Activated CD8-positive, alpha-beta T cell treated with anti-CD3 and anti-CD28 coated beads for 36 hours (primary cell): Measurements from ENCODE around the gene COMMD8. TPM values are rescaled to one million over a fixed set of nuclear protein-coding genes. Genes with fewer than 3 reads are reported as not detected.

ENCODE experiments used
- ATAC-seq: fragments of 200-7000 bp; cut with Tn5 transposase; one replicate; pipeline ENCODE4 v1.10.0; 2021; ENCODE audit warnings: mild to moderate bottlenecking, moderate library complexity
- CTCF ChIA-PET: fragments of 350-600 bp; sonication (Branson Sonifier 250); formaldehyde crosslinking; loops from one replicate; lab custom pipeline; 2021; ENCODE audit warnings: antibody characterized with exemption; lab: Charles Lee
- POLR2A ChIA-PET: fragments of 350-600 bp; sonication (Branson Sonifier 250); formaldehyde crosslinking; loops from one replicate; lab custom pipeline; 2021; ENCODE audit warnings: antibody characterized with exemption; lab: Charles Lee
- DNase-seq: peaks from one replicate; pipeline ENCODE4 v3.0.0-alpha.2; 2020
- H3K27ac Mint-ChIP-seq: one replicate; pipeline ENCODE4 v1.8.0; 2021; ENCODE audit warnings: mild to moderate bottlenecking, mixed read lengths
- H3K27me3 Mint-ChIP-seq: one replicate; pipeline ENCODE4 v1.8.0; 2021; ENCODE audit warnings: mixed read lengths
- H3K36me3 Mint-ChIP-seq: one replicate; pipeline ENCODE4 v1.8.0; 2021; ENCODE audit warnings: low read depth, mixed read lengths
- H3K4me1 Mint-ChIP-seq: one replicate; pipeline ENCODE4 v1.8.0; 2021; ENCODE audit warnings: low read depth, mixed read lengths
- H3K4me3 Mint-ChIP-seq: one replicate; pipeline ENCODE4 v1.8.0; 2021; ENCODE audit warnings: mild to moderate bottlenecking, moderate library complexity, mixed read lengths
- H3K9me3 Mint-ChIP-seq: one replicate; pipeline ENCODE4 v1.8.0; 2021; ENCODE audit warnings: mixed read lengths
- intact Hi-C: fragments of 100-400 bp; cut with micrococcal nuclease; formaldehyde crosslinking; loops from one replicate; pipeline ENCODE4 v1.10.0; 2022
- total RNA-seq, 2 experiments: library from RNA; stranded (reverse); gene quantifications; one replicate each; pipeline ENCODE4 v1.2.3, GENCODE V29; 2021
- TF ChIP-seq, protein P1 (sequence below): fragments of 200-600 bp; IDR thresholded peaks from one replicate; pipeline ENCODE4 v1.8.0; 2022; ENCODE audit warnings: antibody characterized with exemption, mild to moderate bottlenecking

The COMMD8 gene
- total RNA-seq, 2 experiments from 2014 or later, result 30.5 to 32.8 TPM

DNA sequence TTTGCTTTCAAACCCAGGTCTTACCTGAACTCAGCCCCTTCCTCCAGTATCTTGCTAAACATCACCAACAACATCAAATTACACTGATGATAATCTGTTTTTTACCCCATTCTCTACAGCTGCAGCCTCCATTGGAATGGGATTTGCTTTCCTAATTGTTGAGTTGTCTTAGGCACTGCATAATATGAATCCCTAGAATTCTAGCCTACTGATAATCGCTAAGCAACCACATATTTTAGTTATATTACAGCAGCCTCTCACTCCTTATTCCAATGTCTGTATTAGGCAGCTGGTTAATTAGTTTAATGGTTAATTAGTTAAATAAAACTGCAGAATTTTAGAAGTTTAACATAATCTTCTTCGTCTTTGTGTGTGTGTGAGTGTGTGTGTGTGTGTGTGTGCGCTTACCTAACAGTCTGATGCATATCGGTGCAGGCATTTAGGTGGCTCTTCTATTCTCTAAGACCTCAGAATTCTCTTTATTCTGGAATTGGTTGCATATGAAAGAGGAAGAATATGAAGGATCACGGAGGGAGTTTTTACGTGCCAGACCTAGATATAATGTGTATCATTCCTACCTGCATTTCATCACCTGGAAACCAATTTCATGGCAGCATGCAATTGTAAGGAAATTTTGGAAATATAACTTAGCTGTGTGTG is 5.3 kb upstream of the COMMD8 start:
- Mint-ChIP-seq H3K4me1 (peaks cover 1% of the 10 kb centered on the region), H3K9me3 (no peaks in the 10 kb centered on the region), H3K27ac (no peak overlapping the region), H3K36me3 (no peaks in the 10 kb centered on the region), H3K4me3 (no peak overlapping the region), H3K27me3 (peaks cover 2% of the 10 kb centered on the region)
- CTCF ChIA-PET, result interaction anchor here (1.0 to 1.5 kb wide), 3 partner anchors 15 to 95 kb away, joined by 3 to 5 read pairs (median 4); partner anchors contain the start of gene ATP10D
- no peak for ATAC-seq
- no peak for DNase-seq
- intact Hi-C loops, result no loop called here
- POLR2A ChIA-PET, result no interaction called here
- TF ChIP-seq, protein P1, sequence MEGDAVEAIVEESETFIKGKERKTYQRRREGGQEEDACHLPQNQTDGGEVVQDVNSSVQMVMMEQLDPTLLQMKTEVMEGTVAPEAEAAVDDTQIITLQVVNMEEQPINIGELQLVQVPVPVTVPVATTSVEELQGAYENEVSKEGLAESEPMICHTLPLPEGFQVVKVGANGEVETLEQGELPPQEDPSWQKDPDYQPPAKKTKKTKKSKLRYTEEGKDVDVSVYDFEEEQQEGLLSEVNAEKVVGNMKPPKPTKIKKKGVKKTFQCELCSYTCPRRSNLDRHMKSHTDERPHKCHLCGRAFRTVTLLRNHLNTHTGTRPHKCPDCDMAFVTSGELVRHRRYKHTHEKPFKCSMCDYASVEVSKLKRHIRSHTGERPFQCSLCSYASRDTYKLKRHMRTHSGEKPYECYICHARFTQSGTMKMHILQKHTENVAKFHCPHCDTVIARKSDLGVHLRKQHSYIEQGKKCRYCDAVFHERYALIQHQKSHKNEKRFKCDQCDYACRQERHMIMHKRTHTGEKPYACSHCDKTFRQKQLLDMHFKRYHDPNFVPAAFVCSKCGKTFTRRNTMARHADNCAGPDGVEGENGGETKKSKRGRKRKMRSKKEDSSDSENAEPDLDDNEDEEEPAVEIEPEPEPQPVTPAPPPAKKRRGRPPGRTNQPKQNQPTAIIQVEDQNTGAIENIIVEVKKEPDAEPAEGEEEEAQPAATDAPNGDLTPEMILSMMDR, result no peak

DNA sequence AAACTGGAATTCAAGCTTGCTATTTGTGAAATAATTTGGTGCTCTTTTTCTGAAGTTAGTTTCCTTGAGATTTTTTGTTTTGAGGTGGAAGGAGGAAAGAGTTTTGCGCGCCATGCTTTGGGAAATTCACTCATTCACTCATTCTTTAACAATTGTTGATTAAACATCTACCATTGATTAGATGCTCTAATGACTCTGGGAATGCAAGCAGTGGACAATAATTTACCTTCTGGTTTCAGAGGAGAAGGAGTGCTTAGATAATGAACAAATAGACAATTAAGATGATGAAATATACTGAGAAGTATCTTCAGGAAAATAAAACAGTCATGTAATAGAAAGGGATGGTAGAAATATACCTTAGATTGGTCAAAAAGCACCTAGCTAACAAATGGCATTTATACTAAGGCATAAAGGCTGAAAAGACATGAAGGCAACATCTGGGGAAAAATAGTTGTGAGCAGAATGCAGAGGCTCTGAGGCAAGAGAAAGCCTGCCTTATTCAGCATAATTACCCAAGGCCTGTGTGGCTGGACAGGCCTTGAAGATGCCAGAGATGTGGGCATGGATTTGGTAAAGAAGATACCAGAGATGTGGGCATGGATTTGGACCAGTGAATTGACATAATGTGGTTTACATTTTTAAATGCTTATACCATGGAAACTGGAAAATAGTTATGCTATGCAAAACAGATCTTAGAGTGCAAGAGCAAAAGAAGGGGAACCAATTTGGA is 2.7 kb upstream of the COMMD8 start:
- intact Hi-C loops, result no loop called here
- H3K4me1 Mint-ChIP-seq, result peaks cover 19% of the 10 kb centered on the region
- ChIA-PET POLR2A (interaction anchor here (1.0 kb wide), 1 partner anchor 11 kb away, joined by 3 read pairs; no protein-coding TSS in a partner anchor), CTCF (interaction anchor here (1.2 kb wide), 1 partner anchor 17 kb away, joined by 3 read pairs; no protein-coding TSS in a partner anchor)
- DNase-seq (no peak), ATAC-seq (no peak)
- H3K4me3 Mint-ChIP-seq, result no peak overlapping the region
- TF ChIP-seq, protein P1, result no peak
- no peak overlapping the region for H3K27ac Mint-ChIP-seq
- peaks cover 2% of the 10 kb centered on the region for H3K27me3 Mint-ChIP-seq
- H3K9me3 Mint-ChIP-seq, result no peaks in the 10 kb centered on the region
- no peaks in the 10 kb centered on the region for H3K36me3 Mint-ChIP-seq

DNA sequence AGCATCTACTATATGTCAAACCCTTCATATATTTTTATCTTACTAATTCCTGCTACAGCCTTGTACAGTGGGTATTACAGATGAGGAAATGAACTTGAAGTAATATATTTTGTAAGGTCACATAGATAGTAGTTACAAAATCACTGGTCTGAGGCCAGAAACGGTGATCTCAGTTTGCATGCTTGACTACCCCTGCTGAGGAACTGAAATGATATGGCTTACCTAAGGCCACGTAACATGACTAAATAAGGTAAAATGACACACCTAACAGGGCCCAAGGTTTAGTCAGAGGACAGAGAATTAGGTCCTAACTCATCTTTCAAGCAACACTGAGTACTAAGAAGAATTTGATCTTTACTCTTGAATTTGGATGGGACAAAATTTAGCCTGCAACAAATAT is 1.5 kb upstream of the COMMD8 start:
- intact Hi-C loops, result no loop called here
- CTCF ChIA-PET, result no interaction called here
- Mint-ChIP-seq H3K27ac (no peak overlapping the region), H3K36me3 (no peaks in the 10 kb centered on the region), H3K27me3 (peaks cover 2% of the 10 kb centered on the region), H3K4me1 (peaks cover 26% of the 10 kb centered on the region), H3K9me3 (no peaks in the 10 kb centered on the region), H3K4me3 (no peak overlapping the region)
- TF ChIP-seq, protein P1, result no peak
- ATAC-seq (no peak), DNase-seq (no peak)
- POLR2A ChIA-PET, result no interaction called here

DNA sequence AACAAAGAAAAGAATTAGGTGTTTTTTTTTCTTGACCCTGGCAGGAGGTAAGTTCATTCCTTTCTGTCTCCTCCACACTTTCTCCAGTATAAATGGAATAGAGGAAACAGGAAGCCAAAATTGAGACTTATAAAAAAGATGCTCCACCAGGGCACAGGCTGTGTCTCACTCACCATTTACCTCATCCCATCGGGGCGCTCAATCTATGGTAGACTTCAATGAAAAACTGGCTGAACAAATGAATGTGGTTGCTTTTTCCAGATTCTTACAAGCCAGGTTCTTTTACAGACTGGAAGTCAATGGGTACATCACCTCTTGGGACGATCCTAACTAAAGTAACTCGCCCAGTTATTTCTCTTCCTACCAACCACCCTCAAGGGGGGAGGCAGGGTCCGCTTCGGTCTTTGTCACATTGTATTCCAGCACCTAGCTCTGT is 685 bp downstream of the COMMD8 start:
- peak overlapping the region; percentile 86 for H3K4me3 Mint-ChIP-seq
- DNase-seq (no peak), ATAC-seq (peak; percentile 14)
- TF ChIP-seq, protein P1, result no peak
- peaks cover 4% of the 10 kb centered on the region for H3K36me3 Mint-ChIP-seq
- H3K9me3 Mint-ChIP-seq, result no peaks in the 10 kb centered on the region
- intact Hi-C loops, result no loop called here
- H3K4me1 Mint-ChIP-seq, result peaks cover 31% of the 10 kb centered on the region
- CTCF ChIA-PET, result interaction anchor here (0.7 to 2.4 kb wide), 7 partner anchors 10 to 104 kb away, joined by 3 to 16 read pairs (median 6); partner anchors contain the start of gene ATP10D
- POLR2A ChIA-PET, result interaction anchor here (1.0 to 2.2 kb wide), 3 partner anchors 9 to 22 kb away, joined by 3 to 10 read pairs (median 3); partner anchors contain the start of gene ATP10D
- no peaks in the 10 kb centered on the region for H3K27me3 Mint-ChIP-seq
- H3K27ac Mint-ChIP-seq, result peak overlapping the region; percentile 76

DNA sequence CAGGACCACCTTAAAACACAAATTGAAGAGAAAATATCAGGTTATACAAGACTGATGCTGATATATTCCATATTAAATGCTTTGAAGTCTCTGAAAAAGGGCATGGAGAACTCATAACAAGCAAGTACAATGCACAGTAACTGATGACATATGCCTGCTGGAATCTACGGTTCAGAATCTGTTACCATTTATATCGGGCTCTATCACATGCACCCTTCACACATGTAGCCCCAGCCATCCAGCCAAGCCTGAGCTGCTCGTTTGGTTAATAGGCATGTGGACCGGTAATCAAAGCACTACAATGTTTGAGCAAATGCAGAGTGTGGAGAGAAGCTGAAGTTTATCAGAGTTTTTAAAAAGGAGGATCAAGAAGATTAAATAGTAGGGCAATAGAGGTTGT is 11.8 kb downstream of the COMMD8 start:
- ChIA-PET CTCF (interaction anchor here (1.3 kb wide), 1 partner anchor 12 kb away, joined by 4 read pairs; the partner anchor contains the start of gene COMMD8), POLR2A (no interaction called here)
- TF ChIP-seq, protein P1, result no peak
- ATAC-seq (no peak), DNase-seq (no peak)
- H3K36me3 Mint-ChIP-seq, result peaks cover 14% of the 10 kb centered on the region
- H3K27ac Mint-ChIP-seq, result no peak overlapping the region
- H3K27me3 Mint-ChIP-seq, result no peaks in the 10 kb centered on the region
- H3K4me1 Mint-ChIP-seq, result peaks cover 5% of the 10 kb centered on the region
- intact Hi-C loops, result no loop called here
- no peak overlapping the region for H3K4me3 Mint-ChIP-seq
- H3K9me3 Mint-ChIP-seq, result no peaks in the 10 kb centered on the region
